HFFc6 (cell line): ENCODE data around the gene FOXQ1. TPM values are rescaled to one million over a fixed set of nuclear protein-coding genes. Genes with fewer than 3 reads are reported as not detected.

ENCODE experiments used
- DNase-seq: peaks from one replicate; pipeline ENCODE4 v3.0.0-alpha.2; 2018
- H3K27ac Mint-ChIP-seq: 2 replicates; pipeline ENCODE4 v1.8.0; 2020; ENCODE audit warnings: mild to moderate bottlenecking, mixed read lengths
- H3K27me3 Mint-ChIP-seq: 2 replicates; pipeline ENCODE4 v1.8.0; 2021; ENCODE audit warnings: mild to moderate bottlenecking, moderate library complexity, mixed read lengths; ENCODE audit not compliant: insufficient read depth
- H3K36me3 Mint-ChIP-seq: 2 replicates; pipeline ENCODE4 v1.8.0; 2021; ENCODE audit warnings: low read depth, mixed read lengths
- H3K4me1 Mint-ChIP-seq: 2 replicates; pipeline ENCODE4 v1.8.0; 2020; ENCODE audit warnings: low read depth, mixed read lengths
- H3K4me3 Mint-ChIP-seq: 2 replicates; pipeline ENCODE4 v1.8.0; 2020; ENCODE audit warnings: mild to moderate bottlenecking, moderate library complexity, mixed read lengths
- H3K9me3 Mint-ChIP-seq: 2 replicates; pipeline ENCODE4 v1.8.0; 2020; ENCODE audit warnings: mild to moderate bottlenecking, mixed read lengths
- total RNA-seq, 6 experiments: library from RNA; stranded (reverse); fragmentation: NEBNext Ultra II Directional; extraction: Animal tissue kit (Norgen Biotek cat#: 25700); gene quantifications; 2 replicates in 1 of 6; 3 replicates in 5 of 6; pipeline ENCODE4 v1.2.3, GENCODE V29; 2021
- TF ChIP-seq, protein P1 (sequence below): fragments of 200-600 bp; sonication (generic); IDR thresholded peaks from 2 replicates; pipeline ENCODE4 v1.5.0; 2021; ENCODE audit warnings: antibody characterized with exemption, mild to moderate bottlenecking

Gene FOXQ1
- total RNA-seq, 6 experiments from 2014 or later: 0.74 to 3.2 (median 2.7) TPM

DNA sequence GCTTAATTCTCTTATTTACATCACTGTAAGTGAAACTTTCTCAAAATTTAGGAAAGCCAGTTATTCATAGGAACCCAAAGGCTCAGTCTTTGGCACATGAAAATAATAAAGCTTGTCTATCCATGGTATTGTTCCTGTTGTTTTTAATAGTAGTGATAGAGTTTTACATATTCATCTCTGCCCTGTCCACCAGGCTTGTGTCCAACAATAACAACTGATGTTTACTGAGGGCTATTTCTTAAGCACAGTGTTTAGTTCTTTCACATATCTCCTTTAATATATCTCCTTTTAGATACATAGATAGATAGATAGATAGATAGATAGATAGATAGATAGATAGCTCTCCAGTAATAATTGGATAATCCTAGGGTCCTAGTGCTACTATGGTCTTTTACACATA lies 34.2 kb downstream of the FOXQ1 start:
- TF ChIP-seq, protein P1, sequence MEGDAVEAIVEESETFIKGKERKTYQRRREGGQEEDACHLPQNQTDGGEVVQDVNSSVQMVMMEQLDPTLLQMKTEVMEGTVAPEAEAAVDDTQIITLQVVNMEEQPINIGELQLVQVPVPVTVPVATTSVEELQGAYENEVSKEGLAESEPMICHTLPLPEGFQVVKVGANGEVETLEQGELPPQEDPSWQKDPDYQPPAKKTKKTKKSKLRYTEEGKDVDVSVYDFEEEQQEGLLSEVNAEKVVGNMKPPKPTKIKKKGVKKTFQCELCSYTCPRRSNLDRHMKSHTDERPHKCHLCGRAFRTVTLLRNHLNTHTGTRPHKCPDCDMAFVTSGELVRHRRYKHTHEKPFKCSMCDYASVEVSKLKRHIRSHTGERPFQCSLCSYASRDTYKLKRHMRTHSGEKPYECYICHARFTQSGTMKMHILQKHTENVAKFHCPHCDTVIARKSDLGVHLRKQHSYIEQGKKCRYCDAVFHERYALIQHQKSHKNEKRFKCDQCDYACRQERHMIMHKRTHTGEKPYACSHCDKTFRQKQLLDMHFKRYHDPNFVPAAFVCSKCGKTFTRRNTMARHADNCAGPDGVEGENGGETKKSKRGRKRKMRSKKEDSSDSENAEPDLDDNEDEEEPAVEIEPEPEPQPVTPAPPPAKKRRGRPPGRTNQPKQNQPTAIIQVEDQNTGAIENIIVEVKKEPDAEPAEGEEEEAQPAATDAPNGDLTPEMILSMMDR: no peak
- Mint-ChIP-seq H3K36me3 (peaks cover 20% of the 10 kb centered on the region), H3K9me3 (peaks cover 21% of the 10 kb centered on the region), H3K27me3 (peaks cover 9% of the 10 kb centered on the region), H3K4me3 (no peak overlapping the region), H3K4me1 (peaks cover 15% of the 10 kb centered on the region), H3K27ac (no peak overlapping the region)
- no peak for DNase-seq

DNA sequence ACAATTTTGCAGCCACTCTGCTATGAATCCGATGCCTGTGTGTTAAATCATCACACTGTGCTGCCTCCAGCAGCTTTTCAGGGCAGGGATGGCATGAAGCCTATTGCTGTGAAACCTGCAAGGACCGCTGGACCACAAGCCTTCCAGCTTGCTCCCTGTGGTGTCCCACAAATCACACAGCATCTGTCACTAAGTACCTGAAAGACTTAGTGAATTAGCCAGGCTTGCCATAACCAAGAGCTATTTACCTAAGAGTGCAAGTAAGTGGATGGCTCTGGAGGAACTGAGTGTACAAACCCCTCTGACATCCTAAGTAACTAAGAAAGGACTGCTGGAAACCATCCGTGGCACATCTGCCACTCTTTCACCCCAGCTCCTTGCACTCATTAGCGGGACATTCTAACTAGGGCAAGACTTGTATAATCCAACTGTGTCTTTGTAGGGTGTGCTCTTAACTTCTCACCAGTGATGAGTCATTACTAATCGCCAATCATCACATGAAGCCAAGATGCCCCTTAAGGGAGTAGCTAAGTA lies 34.7 kb downstream of the FOXQ1 start:
- DNase-seq: no peak
- peaks cover 15% of the 10 kb centered on the region for H3K4me1 Mint-ChIP-seq
- peaks cover 26% of the 10 kb centered on the region for H3K9me3 Mint-ChIP-seq
- H3K4me3 Mint-ChIP-seq: no peak overlapping the region
- H3K27ac Mint-ChIP-seq: no peak overlapping the region
- H3K27me3 Mint-ChIP-seq: peaks cover 9% of the 10 kb centered on the region
- peaks cover 25% of the 10 kb centered on the region for H3K36me3 Mint-ChIP-seq
- TF ChIP-seq, protein P1: no peak

DNA sequence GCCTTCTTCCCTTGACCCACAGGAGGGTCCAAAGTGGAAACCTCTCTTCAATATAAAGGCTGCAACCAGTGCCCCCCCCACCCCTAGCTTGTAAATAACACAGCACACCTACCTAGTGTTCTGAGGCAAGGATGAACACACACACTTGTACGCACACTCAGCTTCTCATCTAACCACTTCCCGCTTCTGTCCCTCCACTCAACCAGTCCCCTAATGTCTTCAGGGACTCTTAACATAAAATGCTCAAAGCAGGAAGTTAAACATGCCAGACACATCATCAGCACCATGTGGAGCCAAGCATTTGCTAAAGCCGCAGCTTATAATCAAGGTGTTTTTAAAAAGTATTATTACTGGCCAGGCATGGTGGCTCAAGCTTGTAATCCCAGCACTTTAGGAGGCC lies 35.3 kb downstream of the FOXQ1 start:
- Mint-ChIP-seq H3K9me3 (peaks cover 32% of the 10 kb centered on the region), H3K27me3 (peaks cover 8% of the 10 kb centered on the region), H3K27ac (no peak overlapping the region), H3K4me1 (peaks cover 15% of the 10 kb centered on the region), H3K4me3 (no peak overlapping the region), H3K36me3 (peaks cover 29% of the 10 kb centered on the region)
- no peak for DNase-seq
- TF ChIP-seq, protein P1: no peak

DNA sequence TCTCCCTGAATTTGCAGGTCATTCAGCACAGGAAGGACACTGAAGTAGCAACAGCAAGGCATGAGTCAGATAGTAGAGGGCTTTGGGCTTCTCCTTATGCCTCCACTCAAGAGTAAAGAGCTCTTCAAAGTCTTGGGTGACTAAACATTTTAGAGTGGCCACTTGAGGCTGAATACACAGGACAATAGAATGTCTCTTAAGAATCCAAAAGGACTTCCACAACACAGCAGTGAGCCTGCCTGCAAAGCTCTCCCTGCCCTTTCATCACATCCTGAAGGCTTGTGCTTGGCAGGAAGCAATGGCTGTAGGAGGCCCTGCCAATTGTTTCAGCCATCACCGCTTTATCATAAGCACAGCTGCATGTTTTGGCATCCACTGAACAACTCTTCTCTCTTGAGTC lies 36.8 kb downstream of the FOXQ1 start:
- Mint-ChIP-seq H3K36me3 (peaks cover 28% of the 10 kb centered on the region), H3K4me3 (no peak overlapping the region), H3K4me1 (peaks cover 15% of the 10 kb centered on the region), H3K9me3 (peaks cover 44% of the 10 kb centered on the region), H3K27ac (no peak overlapping the region), H3K27me3 (peaks cover 8% of the 10 kb centered on the region)
- TF ChIP-seq, protein P1: no peak
- no peak for DNase-seq

DNA sequence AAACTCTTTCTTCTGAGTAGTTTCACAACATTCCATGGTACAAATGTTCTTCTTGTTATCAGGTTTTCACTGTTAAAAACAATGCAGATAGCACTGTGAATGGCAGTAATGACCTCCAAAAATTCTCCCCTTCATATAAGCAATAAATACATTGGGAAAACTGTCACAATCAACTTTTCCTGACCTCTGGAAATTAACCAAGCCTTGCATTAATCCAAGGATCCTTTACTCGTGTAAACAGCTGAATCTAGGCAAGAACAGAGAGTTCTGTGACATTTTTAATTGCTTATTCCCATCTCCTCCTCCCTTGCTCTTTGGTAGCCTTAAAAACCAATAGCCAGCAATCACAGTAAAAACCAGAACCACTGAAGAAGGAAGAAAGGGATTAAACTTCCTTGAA lies 37.8 kb downstream of the FOXQ1 start:
- Mint-ChIP-seq H3K27me3 (peaks cover 4% of the 10 kb centered on the region), H3K27ac (no peak overlapping the region)
- TF ChIP-seq, protein P1: no peak

More for the DNA sequence above, 37.8 kb downstream of the FOXQ1 start:
- Mint-ChIP-seq H3K4me1 (peaks cover 15% of the 10 kb centered on the region), H3K36me3 (peaks cover 18% of the 10 kb centered on the region), H3K4me3 (no peak overlapping the region), H3K9me3 (peaks cover 35% of the 10 kb centered on the region)
- no peak for DNase-seq
